ENCODE data around the gene ROR2. TPM values are rescaled to one million over a fixed set of nuclear protein-coding genes. Genes with fewer than 3 reads are reported as not detected.

ROR2 gene
- total and polyA plus RNA-seq, 2 of the 8 experiments (the other 6 are each of a cell fraction or from before 2014, with no cell fraction given): 2.7 to 4.3 TPM

GRCh38 chr9:91886414-91887076, 63.5 kb downstream of the ROR2 start (continued):
- TF ChIP-seq SP1 (IDR thresholded peaks at IDR 0.05; ENCODE audit: low read depth, low read length): peak; percentile 57; the same call in 1 of the 2 replicates
- TF ChIP-seq SP2 (IDR thresholded peaks at IDR 0.05; ENCODE audit: low read length): no peak
- TF ChIP-seq POLR2A (IDR thresholded peaks at IDR 0.05; ENCODE audit: control extremely low read depth in 1 of 2, low read depth in 2 of 2, low read length in 2 of 2): no peak
- TF ChIP-seq CBX5 (IDR thresholded peaks at IDR 0.05; ENCODE audit: low read depth, low read length): no peak
- TF ChIP-seq, protein P1, sequence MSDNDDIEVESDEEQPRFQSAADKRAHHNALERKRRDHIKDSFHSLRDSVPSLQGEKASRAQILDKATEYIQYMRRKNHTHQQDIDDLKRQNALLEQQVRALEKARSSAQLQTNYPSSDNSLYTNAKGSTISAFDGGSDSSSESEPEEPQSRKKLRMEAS (IDR thresholded peaks at IDR 0.05): no peak
- TF ChIP-seq SUZ12 (IDR thresholded peaks at IDR 0.05; ENCODE audit: low read length): no peak

All from H1 (cell line).